GM12875 (cell line): Measurements from ENCODE around the gene RNF149.
A peak's percentile ranks its signal among the peaks of the same experiment; 100 is the strongest.
"Not testable (repeated sequence)": the region's sequence is repeated elsewhere in the genome, so short reads cannot be mapped to it uniquely, and the experiment has no call there.

Experiments
- H3K4me3 ChIP-seq: one replicate; pipeline ENCODE4 v1.5.1; 2011; ENCODE audit warnings: low read depth, low read length, control low read depth
- CTCF ChIP-seq: IDR thresholded peaks from 2 replicates; pipeline ENCODE4 v1.5.1; 2011; ENCODE audit warnings: low read depth, mild to moderate bottlenecking, control low read depth, inconsistent platforms, low read length, moderate library complexity, borderline replicate concordance; ENCODE audit not compliant: insufficient read depth

Gene RNF149, protein sequence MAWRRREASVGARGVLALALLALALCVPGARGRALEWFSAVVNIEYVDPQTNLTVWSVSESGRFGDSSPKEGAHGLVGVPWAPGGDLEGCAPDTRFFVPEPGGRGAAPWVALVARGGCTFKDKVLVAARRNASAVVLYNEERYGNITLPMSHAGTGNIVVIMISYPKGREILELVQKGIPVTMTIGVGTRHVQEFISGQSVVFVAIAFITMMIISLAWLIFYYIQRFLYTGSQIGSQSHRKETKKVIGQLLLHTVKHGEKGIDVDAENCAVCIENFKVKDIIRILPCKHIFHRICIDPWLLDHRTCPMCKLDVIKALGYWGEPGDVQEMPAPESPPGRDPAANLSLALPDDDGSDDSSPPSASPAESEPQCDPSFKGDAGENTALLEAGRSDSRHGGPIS

GRCh38 chr2:101308432-101309210, at the start of gene RNF149:
RNF149 (minus strand) TSS chr2:101308701; CDS start chr2:101308588, 113 bp downstream.
- 0 out of 2 replicates have a peak, but pooled peaks have one; percentile 6 for TF ChIP-seq CTCF
- peak within 1 kb of the TSS; percentile 64 for H3K4me3 ChIP-seq

DNA sequence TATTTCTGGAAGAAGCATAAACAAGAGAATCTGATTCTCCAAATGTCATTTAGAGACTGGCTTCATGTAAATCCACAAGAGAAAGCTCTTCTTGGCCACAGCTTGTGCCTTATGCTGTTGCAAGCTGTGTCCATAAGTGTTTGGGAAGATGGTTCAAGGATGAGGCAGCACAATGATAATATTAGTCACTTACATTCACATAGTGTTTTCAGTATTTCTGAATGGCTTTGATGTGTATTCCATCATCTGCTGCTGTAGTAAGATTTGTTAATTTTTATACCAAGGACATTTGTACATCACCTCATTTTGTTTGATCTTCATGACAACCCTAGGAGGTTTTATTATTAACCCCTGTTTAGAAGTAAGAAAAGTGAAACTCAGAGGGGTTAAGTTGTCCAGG, 48.9 kb upstream of the RNF149 start:
- no peak overlapping the region for H3K4me3 ChIP-seq
- no peak for TF ChIP-seq CTCF

DNA sequence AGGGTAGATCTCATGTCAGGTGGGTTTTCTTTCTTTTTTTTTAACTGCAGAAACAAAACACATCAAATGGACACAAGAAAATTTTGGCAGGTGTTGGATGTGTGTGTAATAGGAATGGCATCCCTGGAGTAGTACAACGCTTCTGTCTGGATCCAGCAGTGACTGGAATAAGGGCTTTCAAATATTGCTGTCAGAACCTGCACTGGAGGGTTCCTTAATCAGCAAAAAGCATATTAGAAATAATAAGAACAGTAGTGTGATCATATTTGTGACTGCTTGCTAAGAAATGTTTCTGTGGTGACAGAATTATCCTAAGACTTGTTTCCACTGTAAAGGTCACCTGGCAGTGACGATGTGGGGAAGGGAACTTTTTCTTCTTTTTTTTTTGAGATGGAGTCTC, 48.0 kb upstream of the RNF149 start:
- no peak for TF ChIP-seq CTCF
- H3K4me3 ChIP-seq = no peak overlapping the region

- no peak for TF ChIP-seq CTCF
- H3K4me3 ChIP-seq = no peak overlapping the region
These were observed 47.6 kb upstream of the RNF149 start for GRCh38 chr2:101356055-101356454.

GRCh38 chr2:101355401-101356054, 47.0 kb upstream of the RNF149 start:
- no peak for TF ChIP-seq CTCF
- H3K4me3 ChIP-seq = no peak overlapping the region

GRCh38 chr2:101354420-101355311, 46.2 kb upstream of the RNF149 start:
- TF ChIP-seq CTCF = no peak
- no peak overlapping the region for H3K4me3 ChIP-seq

DNA sequence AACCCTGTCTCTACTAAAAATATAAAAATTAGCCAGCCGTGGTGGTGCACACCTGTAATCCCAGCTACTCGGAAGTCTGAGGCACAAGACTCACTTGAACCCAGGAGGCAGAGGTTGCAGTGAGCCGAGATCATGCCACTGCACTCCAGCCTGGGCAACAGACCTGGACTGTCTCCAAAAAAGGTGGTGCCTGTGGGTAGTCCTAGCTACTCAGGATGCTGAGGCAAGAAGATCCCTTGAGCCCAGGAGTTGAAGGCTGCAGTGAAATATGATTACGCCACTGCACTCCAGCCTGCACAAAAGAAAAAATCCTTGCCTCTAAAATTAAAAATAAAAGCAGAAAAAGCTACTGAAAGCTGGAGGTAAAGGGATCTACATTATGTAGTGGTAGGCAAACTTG, 44.1 kb upstream of the RNF149 start:
- not testable (repeated sequence) for H3K4me3 ChIP-seq
